OCI-LY7 (cell line): Measurements from ENCODE around the gene NGEF. TPM values are rescaled to one million over a fixed set of nuclear protein-coding genes. Genes with fewer than 3 reads are reported as not detected.

Source experiments
- BruUV-seq: library from RNA; stranded (reverse); fragments of 400-500 nt; replicated peaks from 2 replicates; lab custom pipeline; 2021; lab: Mats Ljungman, UMichigan
- CTCF ChIA-PET: fragments of 300-600 bp; sonication (Branson Sonifier 250); formaldehyde crosslinking; loops from one replicate; lab custom pipeline; 2022; ENCODE audit warnings: antibody characterized with exemption; ENCODE audit not compliant: unreplicated experiment; lab: Charles Lee
- POLR2A ChIA-PET: fragments of 300-600 bp; sonication (Branson Sonifier 250); formaldehyde crosslinking; loops from one replicate; lab custom pipeline; 2022; ENCODE audit warnings: antibody characterized with exemption; lab: Charles Lee
- DNase-seq: peaks from one replicate; pipeline ENCODE4 v3.0.0-alpha.2; 2015; ENCODE audit warnings: low spot score
- H2AFZ ChIP-seq: fragments of 200-600 bp; sonication (generic), shearing (Covaris generic); 2 replicates; pipeline ENCODE4 v1.6.1; 2014; ENCODE audit warnings: mild to moderate bottlenecking, antibody characterized with exemption, low read length, moderate library complexity
- H3K27ac ChIP-seq: fragments of 200-600 bp; sonication (generic); 2 replicates; pipeline ENCODE4 v1.5.1; 2014; ENCODE audit warnings: mixed run types, low read depth, mild to moderate bottlenecking, moderate library complexity, low read length, inconsistent platforms; ENCODE audit not compliant: poor library complexity, severe bottlenecking
- H3K36me3 ChIP-seq: fragments of 200-600 bp; sonication (generic); 2 replicates; pipeline ENCODE4 v1.6.1; 2014; ENCODE audit warnings: mild to moderate bottlenecking, antibody characterized with exemption, low read length, moderate library complexity, mixed read lengths; ENCODE audit not compliant: insufficient read depth
- H3K4me1 ChIP-seq: fragments of 200-600 bp; sonication (generic); 2 replicates; pipeline ENCODE4 v1.5.1; 2014; ENCODE audit warnings: mild to moderate bottlenecking, low read length; ENCODE audit not compliant: insufficient read depth, poor library complexity, severe bottlenecking
- H3K4me2 ChIP-seq: fragments of 200-600 bp; sonication (generic); 2 replicates; pipeline ENCODE4 v1.6.1; 2014; ENCODE audit warnings: mild to moderate bottlenecking, low read length
- H3K4me3 ChIP-seq: fragments of 200-600 bp; sonication (generic); 2 replicates; pipeline ENCODE4 v1.5.1; 2014; ENCODE audit warnings: mild to moderate bottlenecking, low read depth, low read length; ENCODE audit not compliant: poor library complexity, severe bottlenecking
- H3K79me2 ChIP-seq: fragments of 200-600 bp; sonication (generic); 2 replicates; pipeline ENCODE4 v1.6.1; 2016; ENCODE audit warnings: low read depth, mild to moderate bottlenecking, low read length, moderate library complexity, mixed read lengths; ENCODE audit not compliant: insufficient read depth
- H3K9me2 ChIP-seq: fragments of 200-600 bp; sonication (generic); 2 replicates; pipeline ENCODE4 v1.6.1; 2016; ENCODE audit warnings: mild to moderate bottlenecking, low read length, mixed read lengths; ENCODE audit not compliant: insufficient read depth
- H3K9me3 ChIP-seq: fragments of 200-600 bp; sonication (generic); 2 replicates; pipeline ENCODE4 v1.6.1; 2014; ENCODE audit warnings: mild to moderate bottlenecking, mixed run types, low read length, mixed read lengths
- H4K20me1 ChIP-seq: fragments of 200-600 bp; sonication (generic); 2 replicates; pipeline ENCODE4 v1.6.1; 2014; ENCODE audit warnings: mild to moderate bottlenecking, antibody characterized with exemption, low read length, moderate library complexity, mixed read lengths; ENCODE audit not compliant: insufficient read depth
- EZH2phosphoT487 ChIP-seq: fragments of 200-600 bp; sonication (generic); IDR thresholded peaks from 2 replicates; pipeline ENCODE4 v1.6.1; 2018; ENCODE audit warnings: low read depth, borderline replicate concordance, mild to moderate bottlenecking, mixed run types, antibody characterized with exemption, low read length, moderate library complexity, mixed read lengths
- intact Hi-C: fragments of 100-400 bp; cut with micrococcal nuclease; formaldehyde crosslinking; loops from one replicate; pipeline ENCODE4 v1.10.0; 2022; ENCODE audit not compliant: unreplicated experiment
- total RNA-seq, 2 experiments: library from RNA; depleted of rRNA in 1 of 2; stranded (reverse); fragments of >200 nt in 1 of 2; shearing (Covaris generic) in 1 of 2; gene quantifications; 2 replicates each; pipeline ENCODE4 v1.2.3, GENCODE V29; 2014 to 2022
- TF ChIP-seq, protein P1 (sequence below): fragments of 200-600 bp; sonication (generic); conservative IDR thresholded peaks from 2 replicates; pipeline ENCODE4 v1.5.1; 2014; ENCODE audit warnings: mild to moderate bottlenecking, antibody characterized with exemption, low read length, moderate library complexity, mixed read lengths

Gene NGEF
- total RNA-seq, 2 experiments from 2014 or later = 0.82 TPM; not detected in 1

DNA sequence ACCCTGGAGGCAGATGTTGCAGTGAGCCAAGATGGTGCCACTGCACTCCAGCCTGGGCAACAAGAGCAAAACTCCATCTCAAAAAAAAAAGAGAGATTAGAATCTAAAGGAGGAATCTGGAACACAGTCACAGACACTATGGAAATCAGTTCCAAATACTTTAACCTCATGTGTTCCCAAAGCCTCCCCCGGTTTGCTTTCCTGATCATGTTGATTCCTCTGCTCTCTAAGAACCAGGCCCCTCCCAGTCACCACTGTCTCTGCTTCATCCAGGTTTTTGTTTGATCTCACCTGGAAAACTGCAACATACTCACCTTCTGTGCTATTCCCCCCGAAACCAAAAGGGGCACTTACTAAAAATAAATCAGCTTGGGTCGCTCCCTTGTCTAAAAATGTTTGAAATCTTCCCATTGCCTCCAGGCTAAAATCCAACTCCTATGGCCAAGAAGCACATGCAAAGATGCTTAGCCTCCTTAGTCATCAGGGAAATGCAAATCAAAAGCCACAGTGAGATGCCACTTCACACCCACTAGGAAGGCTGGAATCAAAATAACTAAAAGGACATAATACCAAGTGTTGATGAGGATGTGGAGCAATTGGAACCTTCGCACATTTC, 13.2 kb upstream of the NGEF start:
- no peak for TF ChIP-seq EZH2phosphoT487
- TF ChIP-seq, protein P1, sequence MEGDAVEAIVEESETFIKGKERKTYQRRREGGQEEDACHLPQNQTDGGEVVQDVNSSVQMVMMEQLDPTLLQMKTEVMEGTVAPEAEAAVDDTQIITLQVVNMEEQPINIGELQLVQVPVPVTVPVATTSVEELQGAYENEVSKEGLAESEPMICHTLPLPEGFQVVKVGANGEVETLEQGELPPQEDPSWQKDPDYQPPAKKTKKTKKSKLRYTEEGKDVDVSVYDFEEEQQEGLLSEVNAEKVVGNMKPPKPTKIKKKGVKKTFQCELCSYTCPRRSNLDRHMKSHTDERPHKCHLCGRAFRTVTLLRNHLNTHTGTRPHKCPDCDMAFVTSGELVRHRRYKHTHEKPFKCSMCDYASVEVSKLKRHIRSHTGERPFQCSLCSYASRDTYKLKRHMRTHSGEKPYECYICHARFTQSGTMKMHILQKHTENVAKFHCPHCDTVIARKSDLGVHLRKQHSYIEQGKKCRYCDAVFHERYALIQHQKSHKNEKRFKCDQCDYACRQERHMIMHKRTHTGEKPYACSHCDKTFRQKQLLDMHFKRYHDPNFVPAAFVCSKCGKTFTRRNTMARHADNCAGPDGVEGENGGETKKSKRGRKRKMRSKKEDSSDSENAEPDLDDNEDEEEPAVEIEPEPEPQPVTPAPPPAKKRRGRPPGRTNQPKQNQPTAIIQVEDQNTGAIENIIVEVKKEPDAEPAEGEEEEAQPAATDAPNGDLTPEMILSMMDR = no peak
- no TSS peak for BruUV-seq
- Histone ChIP-seq H4K20me1 (no peaks in the 10 kb centered on the region), H3K79me2 (no peaks in the 10 kb centered on the region), H3K4me3 (no peak overlapping the region), H2AFZ (no peak overlapping the region), H3K4me1 (no peaks in the 10 kb centered on the region), H3K4me2 (no peak overlapping the region), H3K9me2 (no peaks in the 10 kb centered on the region), H3K9me3 (no peaks in the 10 kb centered on the region), H3K27ac (no peak overlapping the region), H3K36me3 (no peaks in the 10 kb centered on the region)
- ChIA-PET CTCF (no interaction called here), POLR2A (interaction anchor here (0.7 kb wide), 1 partner anchor 434 kb away, joined by 3 read pairs; no protein-coding TSS in a partner anchor)
- DNase-seq = no peak
- intact Hi-C loops = no loop called here

DNA sequence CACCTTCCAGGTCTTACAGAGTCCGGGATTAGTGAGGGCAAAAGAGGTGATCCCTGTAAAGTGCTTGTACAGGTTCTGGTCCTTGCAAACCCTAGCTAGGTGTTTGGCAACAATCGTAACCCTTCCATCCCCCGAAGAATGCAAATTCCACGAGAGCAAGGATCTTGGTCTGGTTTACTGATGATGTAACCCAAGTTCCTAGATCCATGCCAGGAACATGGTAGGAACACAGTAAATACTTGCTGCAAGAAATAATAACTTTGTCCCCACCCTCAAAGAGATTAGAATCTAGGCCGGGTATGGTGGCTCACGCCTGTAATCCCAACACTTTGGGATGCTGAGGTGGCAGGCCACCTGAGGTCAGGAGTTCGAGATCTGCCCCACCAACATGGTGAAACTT, 12.7 kb upstream of the NGEF start:
- Histone ChIP-seq H2AFZ (no peak overlapping the region), H4K20me1 (no peaks in the 10 kb centered on the region), H3K9me2 (no peaks in the 10 kb centered on the region), H3K27ac (no peak overlapping the region), H3K4me2 (no peak overlapping the region), H3K4me3 (no peak overlapping the region), H3K36me3 (no peaks in the 10 kb centered on the region), H3K79me2 (no peaks in the 10 kb centered on the region), H3K9me3 (no peaks in the 10 kb centered on the region), H3K4me1 (no peaks in the 10 kb centered on the region)
- TF ChIP-seq, protein P1 = no peak
- no peak for TF ChIP-seq EZH2phosphoT487
- DNase-seq = no peak
- ChIA-PET POLR2A (no interaction called here), CTCF (no interaction called here)
- intact Hi-C loops = no loop called here
- BruUV-seq = no TSS peak

DNA sequence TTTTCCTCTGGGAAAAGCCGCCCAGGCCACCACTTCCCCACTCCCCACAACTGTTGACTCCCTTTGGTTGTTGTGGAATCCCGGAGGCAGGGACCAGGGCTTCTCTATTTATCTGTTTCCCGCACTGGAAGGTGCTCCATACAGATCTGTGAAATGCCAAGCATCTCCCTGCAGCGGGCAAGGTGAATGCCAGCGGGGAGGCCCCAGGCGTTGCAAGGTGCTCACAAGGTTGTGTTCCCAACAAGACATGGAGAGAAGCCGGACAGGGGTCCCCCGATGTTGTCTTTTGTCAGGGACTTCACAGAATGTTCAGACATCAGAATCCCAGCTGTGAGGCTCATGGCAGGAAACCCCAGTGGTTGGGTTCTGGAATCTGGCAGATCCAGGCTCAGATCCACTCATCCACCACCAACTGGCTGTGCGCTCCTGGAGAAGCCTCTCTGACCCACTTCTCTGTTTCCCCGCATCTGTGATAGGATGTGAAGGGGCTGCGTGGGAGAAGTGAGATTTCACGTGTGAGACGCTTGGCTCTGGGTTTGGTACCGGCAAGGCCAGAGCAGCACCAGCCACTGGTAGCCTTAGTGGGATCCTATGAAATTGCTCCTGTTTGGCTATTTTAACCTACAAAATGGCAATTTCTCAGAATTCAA, 10.8 kb upstream of the NGEF start:
- POLR2A ChIA-PET = no interaction called here
- TF ChIP-seq EZH2phosphoT487 = no peak
- TF ChIP-seq, protein P1 = no peak
- no peaks in the 10 kb centered on the region for H3K9me2 ChIP-seq
- BruUV-seq = no TSS peak
- H3K36me3 ChIP-seq = no peaks in the 10 kb centered on the region
- no peak overlapping the region for H2AFZ ChIP-seq
- H3K9me3 ChIP-seq = no peaks in the 10 kb centered on the region
- CTCF ChIA-PET = no interaction called here
- H3K79me2 ChIP-seq = no peaks in the 10 kb centered on the region
- H4K20me1 ChIP-seq = no peaks in the 10 kb centered on the region
- DNase-seq = no peak
- H3K4me2 ChIP-seq = no peak overlapping the region
- H3K4me1 ChIP-seq = no peaks in the 10 kb centered on the region
- no peak overlapping the region for H3K27ac ChIP-seq
- H3K4me3 ChIP-seq = no peak overlapping the region
- intact Hi-C loops = no loop called here
